K562 (cell line): ENCODE data around the gene FERMT3. TPM values are rescaled to one million over a fixed set of nuclear protein-coding genes. Genes with fewer than 3 reads are reported as not detected.

Experiments used
- DDX20 ChIP-seq: fragments of 450-650 bp; IDR thresholded peaks from 2 replicates; pipeline ENCODE4 v1.6.1; 2016; ENCODE audit warnings: missing genetic modification characterization, low read depth, mild to moderate bottlenecking, missing compliant biosample characterization, moderate library complexity
- ETS2 ChIP-seq: IDR thresholded peaks from 2 replicates; pipeline ENCODE4 v1.6.1; 2016; ENCODE audit warnings: borderline replicate concordance, missing genetic modification characterization, mild to moderate bottlenecking, moderate library complexity, missing compliant biosample characterization; ENCODE audit not compliant: poor library complexity, severe bottlenecking
- GABPB1 ChIP-seq: sonication (generic); formaldehyde crosslinking; IDR thresholded peaks from 2 replicates; pipeline ENCODE4 v1.8.0; 2022; ENCODE audit warnings: mild to moderate bottlenecking, missing genetic modification reagents
- HIVEP1 ChIP-seq: fragments of 250-450 bp; sonication (Bioruptor Pico); IDR thresholded peaks from 2 replicates; pipeline ENCODE4 v1.4.0; 2020; ENCODE audit warnings: mild to moderate bottlenecking
- HLTF ChIP-seq: fragments of 450-650 bp; IDR thresholded peaks from 2 replicates; pipeline ENCODE4 v1.6.1; 2016
- KDM5B ChIP-seq: fragments of 200-600 bp; sonication (generic); IDR thresholded peaks from 2 replicates; pipeline ENCODE4 v1.6.1; 2012; ENCODE audit warnings: low read depth, mild to moderate bottlenecking, moderate library complexity, low read length, control low read depth, inconsistent platforms; ENCODE audit not compliant: insufficient replicate concordance
- KLF6 ChIP-seq: fragments of 250-450 bp; sonication (Bioruptor Pico); IDR thresholded peaks from 2 replicates; pipeline ENCODE4 v1.4.0; 2020; ENCODE audit warnings: mild to moderate bottlenecking, moderate library complexity, borderline replicate concordance
- MECOM ChIP-seq: fragments of 250-450 bp; sonication (Bioruptor Pico); IDR thresholded peaks from 2 replicates; pipeline ENCODE4 v1.8.0; 2022; ENCODE audit warnings: inconsistent platforms
- NFATC3 ChIP-seq: fragments of 450-650 bp; IDR thresholded peaks from 2 replicates; pipeline ENCODE4 v1.6.1; 2017; ENCODE audit warnings: mild to moderate bottlenecking
- NONO ChIP-seq, 2 experiments: fragments of 200-400 bp in 1 of 2; fragments of 450-650 bp in 1 of 2; formaldehyde crosslinking in 1 of 2; IDR thresholded peaks; 2 replicates each; pipeline ENCODE4 v1.6.1; 2017; ENCODE audit warnings: low read depth in 2 of 2, mild to moderate bottlenecking in 2 of 2, moderate library complexity in 2 of 2, low read length in 1 of 2
- NUFIP1 ChIP-seq: fragments of 450-650 bp; IDR thresholded peaks from 2 replicates; pipeline ENCODE4 v1.6.1; 2018; ENCODE audit not compliant: partially characterized antibody
- PRMT5 ChIP-seq: sonication (generic); formaldehyde crosslinking; IDR thresholded peaks from 2 replicates; pipeline ENCODE4 v1.5.0; 2020; ENCODE audit warnings: missing genetic modification reagents
- RBM34 ChIP-seq: fragments of 200-400 bp; formaldehyde crosslinking; IDR thresholded peaks from 2 replicates; pipeline ENCODE4 v1.6.1; 2018; ENCODE audit warnings: low read length, borderline replicate concordance; ENCODE audit not compliant: insufficient read depth
- SIX5 ChIP-seq, 2 experiments: IDR thresholded peaks; 2 replicates each; pipeline ENCODE4 v1.6.1; 2011; ENCODE audit warnings: low read length in 2 of 2, borderline replicate concordance in 1 of 2, low read depth in 1 of 2, mild to moderate bottlenecking in 1 of 2, moderate library complexity in 1 of 2; ENCODE audit not compliant: insufficient read depth in 1 of 2
- ZBTB1 ChIP-seq: sonication (generic); formaldehyde crosslinking; IDR thresholded peaks from 2 replicates; pipeline ENCODE4 v1.8.1; 2023; ENCODE audit warnings: missing genetic modification reagents, low read depth, mild to moderate bottlenecking, borderline replicate concordance
- ZFP36 ChIP-seq: fragments of 150-350 bp; IDR thresholded peaks from 2 replicates; pipeline ENCODE4 v1.6.1; 2018; ENCODE audit warnings: low read length, low read depth; ENCODE audit not compliant: partially characterized antibody
- ZNF124 ChIP-seq: sonication (generic); formaldehyde crosslinking; IDR thresholded peaks from 2 replicates; pipeline ENCODE4 v1.8.1; 2022; ENCODE audit warnings: missing genetic modification reagents
- ZNF324 ChIP-seq: fragments of 250-450 bp; sonication (Bioruptor Pico); IDR thresholded peaks from 2 replicates; pipeline ENCODE4 v1.4.0; 2020; ENCODE audit warnings: mild to moderate bottlenecking
- ZNF584 ChIP-seq: fragments of 200-800 bp; sonication (Bioruptor generic); IDR thresholded peaks from 2 replicates; pipeline ENCODE4 v1.6.1; 2016; ENCODE audit warnings: low read depth, mild to moderate bottlenecking, missing genetic modification characterization, missing compliant biosample characterization
- ZNF586 ChIP-seq: fragments of 450-650 bp; formaldehyde crosslinking; conservative IDR thresholded peaks from 2 replicates; pipeline ENCODE4 v1.4.0; 2020; ENCODE audit warnings: mild to moderate bottlenecking, moderate library complexity
- ZNF696 ChIP-seq: fragments of 250-450 bp; sonication (Bioruptor Pico); conservative IDR thresholded peaks from 2 replicates; pipeline ENCODE4 v1.4.0; 2020; ENCODE audit warnings: mild to moderate bottlenecking, moderate library complexity
- ZNF77 ChIP-seq: fragments of 250-450 bp; sonication (Bioruptor Pico); IDR thresholded peaks from 2 replicates; pipeline ENCODE4 v1.5.0; 2020
- polyA plus RNA-seq, 8 experiments: library from polyadenylated mRNA; depleted of rRNA in 4 of 8; stranded (reverse) in 5 of 8; unstranded in 3 of 8; fragments of >200 nt; fragmentation: Nextera tagmentation in 2 of 8; fragmentation: Illumina TruSeq in 1 of 8; extraction: Ambion mirVana in 2 of 8; extraction: Trizol in 1 of 8; gene quantifications; 2 replicates each; pipeline versions ENCODE4 v1.2.1 to v1.2.3, GENCODE V29; 2011 to 2014; ENCODE audit warnings: inconsistent platforms in 1 of 8, missing spikeins in 1 of 8
- total RNA-seq, 7 experiments: library from RNA; depleted of rRNA in 6 of 7; stranded (reverse); fragments of >200 nt in 6 of 7; fragmentation: Illumina TruSeq in 2 of 7; extraction: Trizol in 2 of 7; gene quantifications; 2 replicates each; pipeline versions ENCODE4 v1.2.1 to v1.2.3, GENCODE V29; 2011 to 2021; ENCODE audit warnings: low replicate concordance in 1 of 7
- TF ChIP-seq, protein P1 (sequence below), 2 experiments: fragments of 450-650 bp; IDR thresholded peaks; 2 replicates each; pipeline ENCODE4 v1.6.1; 2016
- TF ChIP-seq, protein P2 (sequence below): fragments of 250-450 bp; sonication (Bioruptor Pico); IDR thresholded peaks from 2 replicates; pipeline ENCODE4 v1.4.0; 2020; ENCODE audit warnings: mild to moderate bottlenecking, moderate library complexity

FERMT3 gene
- total and polyA plus RNA-seq, 9 of the 15 experiments (the other 6 are each of a cell fraction or from before 2014, with no cell fraction given) = 3.2 to 275 (median 79.7) TPM

DNA sequence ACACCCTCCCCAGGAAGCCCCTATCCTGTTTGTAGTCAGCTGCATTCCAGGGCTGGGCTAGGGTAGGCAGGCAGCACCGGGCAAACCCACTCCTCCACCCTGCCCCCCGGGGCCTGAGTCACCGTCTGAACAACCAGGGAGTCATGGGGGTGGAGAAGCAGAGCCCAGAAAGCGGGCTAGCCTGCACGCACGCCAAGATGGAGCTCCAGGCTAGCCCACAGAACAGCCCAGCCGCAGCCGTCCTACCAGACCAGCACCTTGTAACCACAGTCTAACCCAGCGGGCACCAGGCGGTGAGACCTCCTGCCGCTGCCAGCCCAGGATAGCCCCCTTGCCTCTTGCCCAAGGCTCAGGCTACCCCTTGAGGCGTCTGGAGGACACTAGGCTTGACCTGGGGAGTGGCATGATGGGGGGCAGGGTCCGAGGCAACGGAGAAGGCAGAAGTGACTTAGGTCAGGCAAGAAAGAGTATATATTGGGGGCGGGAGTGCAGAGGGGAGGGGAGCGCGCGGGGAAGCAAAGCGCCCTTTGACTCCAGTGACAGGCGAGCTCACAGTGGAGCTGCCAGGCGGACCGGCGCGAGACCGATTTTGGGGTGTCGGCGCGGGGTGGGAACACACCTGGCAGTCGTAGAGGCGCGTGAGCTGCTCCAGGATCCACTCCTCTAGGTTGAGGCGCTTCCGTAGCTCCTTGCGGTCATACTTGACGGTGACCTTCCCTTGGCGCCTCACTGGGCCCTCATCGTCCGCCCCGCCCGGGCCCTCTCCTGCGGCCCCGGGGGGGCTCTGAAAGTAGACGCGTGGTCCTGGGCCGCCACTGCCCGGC is 39.5 kb downstream of the FERMT3 start (continued):
- TF ChIP-seq, protein P1, sequence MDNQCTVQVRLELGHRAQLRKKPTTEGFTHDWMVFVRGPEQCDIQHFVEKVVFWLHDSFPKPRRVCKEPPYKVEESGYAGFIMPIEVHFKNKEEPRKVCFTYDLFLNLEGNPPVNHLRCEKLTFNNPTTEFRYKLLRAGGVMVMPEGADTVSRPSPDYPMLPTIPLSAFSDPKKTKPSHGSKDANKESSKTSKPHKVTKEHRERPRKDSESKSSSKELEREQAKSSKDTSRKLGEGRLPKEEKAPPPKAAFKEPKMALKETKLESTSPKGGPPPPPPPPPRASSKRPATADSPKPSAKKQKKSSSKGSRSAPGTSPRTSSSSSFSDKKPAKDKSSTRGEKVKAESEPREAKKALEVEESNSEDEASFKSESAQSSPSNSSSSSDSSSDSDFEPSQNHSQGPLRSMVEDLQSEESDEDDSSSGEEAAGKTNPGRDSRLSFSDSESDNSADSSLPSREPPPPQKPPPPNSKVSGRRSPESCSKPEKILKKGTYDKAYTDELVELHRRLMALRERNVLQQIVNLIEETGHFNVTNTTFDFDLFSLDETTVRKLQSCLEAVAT (IDR thresholded peaks at IDR 0.05) = peak in 1 of 2 experiments; percentile 42; a peak in 2 of 4 replicates
- TF ChIP-seq PRMT5 (CRISPR knock-in tag) = no peak
- no peak for TF ChIP-seq KLF6
- no peak for TF ChIP-seq ZNF696
- TF ChIP-seq ZNF584 (CRISPR knock-in tag) = no peak
- peak; percentile 96 for TF ChIP-seq HLTF
- TF ChIP-seq ZBTB1 (CRISPR knock-in tag) = no peak
- no peak for TF ChIP-seq NUFIP1
- TF ChIP-seq ETS2 = no peak
- no peak for TF ChIP-seq RBM34
- TF ChIP-seq MECOM (CRISPR knock-in tag) = no peak
- TF ChIP-seq, protein P2, sequence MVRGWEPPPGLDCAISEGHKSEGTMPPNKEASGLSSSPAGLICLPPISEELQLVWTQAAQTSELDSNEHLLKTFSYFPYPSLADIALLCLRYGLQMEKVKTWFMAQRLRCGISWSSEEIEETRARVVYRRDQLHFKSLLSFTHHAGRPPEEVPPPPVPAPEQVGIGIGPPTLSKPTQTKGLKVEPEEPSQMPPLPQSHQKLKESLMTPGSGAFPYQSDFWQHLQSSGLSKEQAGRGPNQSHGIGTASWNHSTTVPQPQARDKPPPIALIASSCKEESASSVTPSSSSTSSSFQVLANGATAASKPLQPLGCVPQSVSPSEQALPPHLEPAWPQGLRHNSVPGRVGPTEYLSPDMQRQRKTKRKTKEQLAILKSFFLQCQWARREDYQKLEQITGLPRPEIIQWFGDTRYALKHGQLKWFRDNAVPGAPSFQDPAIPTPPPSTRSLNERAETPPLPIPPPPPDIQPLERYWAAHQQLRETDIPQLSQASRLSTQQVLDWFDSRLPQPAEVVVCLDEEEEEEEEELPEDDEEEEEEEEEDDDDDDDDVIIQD (CRISPR knock-in tag) = no peak
- TF ChIP-seq HIVEP1 (CRISPR knock-in tag) = no peak
- no peak for TF ChIP-seq NFATC3
- peak; percentile 40 for TF ChIP-seq ZFP36
- TF ChIP-seq ZNF124 (CRISPR knock-in tag) = no peak
- TF ChIP-seq GABPB1 = peak; percentile 55; the same call in 1 of the 2 replicates
- no peak for TF ChIP-seq ZNF586 (CRISPR knock-in tag)
- no peak for TF ChIP-seq ZNF77 (CRISPR knock-in tag)
- TF ChIP-seq NONO (IDR thresholded peaks at IDR 0.05; ENCODE audit: low read depth in 2 of 2, low read length in 1 of 2) = peak in 1 of 2 experiments; percentile 56; a peak in 1 of 4 replicates
- TF ChIP-seq KDM5B = no peak
- TF ChIP-seq SIX5 (IDR thresholded peaks at IDR 0.05; ENCODE audit: borderline replicate concordance in 1 of 2, insufficient read depth in 1 of 2, low read depth in 1 of 2, low read length in 2 of 2) = no peak
- no peak for TF ChIP-seq ZNF324 (CRISPR knock-in tag)
- no peak for TF ChIP-seq DDX20
